LoVo (cell line): ENCODE results near the gene PCDH9.

Experiments used
- DNase-seq: peaks from one replicate; pipeline ENCODE4 v3.0.0-alpha.2; 2016; ENCODE audit warnings: low spot score

Gene PCDH9

GRCh38 chr13:66567899-66568612, 662.1 kb downstream of the PCDH9 start:
- no peak for DNase-seq

GRCh38 chr13:66565279-66565678, 664.9 kb downstream of the PCDH9 start:
- no peak for DNase-seq

- DNase-seq, result no peak
Measured at GRCh38 chr13:66563076-66563475, 667.1 kb downstream of the PCDH9 start.

- DNase-seq, result no peak
Measured at GRCh38 chr13:66562054-66562453, 668.1 kb downstream of the PCDH9 start.

- DNase-seq, result no peak
Measured at GRCh38 chr13:66560991-66561390, 669.1 kb downstream of the PCDH9 start.

GRCh38 chr13:66560189-66560588, 669.9 kb downstream of the PCDH9 start:
- no peak for DNase-seq

- DNase-seq, result no peak
Measured at GRCh38 chr13:66559093-66559492, 671.0 kb downstream of the PCDH9 start.

- no peak for DNase-seq
Measured at GRCh38 chr13:66558506-66558905, 671.6 kb downstream of the PCDH9 start.

GRCh38 chr13:66557357-66557756, 672.8 kb downstream of the PCDH9 start:
- DNase-seq, result no peak

- no peak for DNase-seq
Measured at GRCh38 chr13:66556306-66556705, 673.8 kb downstream of the PCDH9 start.

GRCh38 chr13:66553391-66553790, 676.7 kb downstream of the PCDH9 start:
- DNase-seq, result no peak

- no peak for DNase-seq
Measured at GRCh38 chr13:66551128-66551527, 679.0 kb downstream of the PCDH9 start.

- no peak for DNase-seq
Measured at GRCh38 chr13:66547685-66548084, 682.5 kb downstream of the PCDH9 start.

- no peak for DNase-seq
Measured at GRCh38 chr13:66546534-66547379, 683.4 kb downstream of the PCDH9 start.

GRCh38 chr13:66543780-66544179, 686.4 kb downstream of the PCDH9 start:
- no peak for DNase-seq

GRCh38 chr13:66537417-66537816, 692.7 kb downstream of the PCDH9 start:
- DNase-seq, result no peak

- no peak for DNase-seq
Measured at GRCh38 chr13:66536746-66537145, 693.4 kb downstream of the PCDH9 start.

GRCh38 chr13:66534561-66534960, 695.6 kb downstream of the PCDH9 start:
- no peak for DNase-seq

- DNase-seq, result no peak
Measured at GRCh38 chr13:66532845-66533244, 697.3 kb downstream of the PCDH9 start.

GRCh38 chr13:66532146-66532545, 698.0 kb downstream of the PCDH9 start:
- DNase-seq, result no peak

GRCh38 chr13:66530686-66531085, 699.5 kb downstream of the PCDH9 start:
- no peak for DNase-seq

- DNase-seq, result no peak
Measured at GRCh38 chr13:66530158-66530557, 700.0 kb downstream of the PCDH9 start.

- DNase-seq, result no peak
Measured at GRCh38 chr13:66528944-66529576, 701.1 kb downstream of the PCDH9 start.
